GM12873 (cell line): ENCODE results near the gene SNX9.

Source experiments
- CTCF ChIP-seq: IDR thresholded peaks from 2 replicates; pipeline ENCODE4 v1.5.1; 2012; ENCODE audit warnings: low read depth, mild to moderate bottlenecking, moderate library complexity, low read length, control low read depth; ENCODE audit not compliant: insufficient read depth; ENCODE audit errors: missing control alignments

SNX9 gene

GRCh38 chr6:157991067-157991432 lies 168.0 kb downstream of the SNX9 start:
- TF ChIP-seq CTCF = no peak

GRCh38 chr6:157993076-157993475 lies 170.0 kb downstream of the SNX9 start:
- no peak for TF ChIP-seq CTCF

DNA sequence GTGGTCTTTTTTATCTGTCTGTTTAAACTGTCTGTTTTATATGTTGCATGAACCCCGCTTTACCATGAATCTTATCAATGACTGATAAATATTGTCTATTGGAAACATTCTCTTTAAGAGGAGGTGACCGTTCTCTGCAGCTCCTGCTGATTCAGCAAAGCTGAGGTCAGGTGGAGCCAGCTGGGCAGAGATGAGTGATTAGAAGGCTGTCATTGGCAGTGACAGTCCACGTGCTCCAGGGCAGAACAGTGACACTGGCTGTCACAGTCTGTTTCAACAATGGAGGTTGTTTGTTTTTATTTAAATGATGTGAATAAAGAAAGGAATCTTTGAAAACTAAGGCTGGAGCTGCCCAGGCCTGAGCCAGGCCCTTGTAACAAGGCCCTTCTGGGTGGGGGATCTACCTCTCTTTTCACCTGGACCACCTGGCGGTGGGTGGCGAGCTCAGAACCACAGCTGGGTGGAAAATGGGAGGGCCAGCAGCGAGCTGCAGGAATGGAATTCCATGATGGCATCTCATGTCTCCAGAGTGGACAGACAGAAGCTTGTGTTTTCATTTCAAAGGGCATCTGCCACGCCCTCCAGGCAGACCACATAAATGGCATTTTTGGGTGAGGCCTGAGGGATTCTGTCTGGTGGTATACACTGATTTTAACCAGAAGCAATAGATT lies 171.2 kb downstream of the SNX9 start:
- TF ChIP-seq CTCF = no peak
